ENCODE results near the gene ZSCAN20.

ZSCAN20 gene

DNA sequence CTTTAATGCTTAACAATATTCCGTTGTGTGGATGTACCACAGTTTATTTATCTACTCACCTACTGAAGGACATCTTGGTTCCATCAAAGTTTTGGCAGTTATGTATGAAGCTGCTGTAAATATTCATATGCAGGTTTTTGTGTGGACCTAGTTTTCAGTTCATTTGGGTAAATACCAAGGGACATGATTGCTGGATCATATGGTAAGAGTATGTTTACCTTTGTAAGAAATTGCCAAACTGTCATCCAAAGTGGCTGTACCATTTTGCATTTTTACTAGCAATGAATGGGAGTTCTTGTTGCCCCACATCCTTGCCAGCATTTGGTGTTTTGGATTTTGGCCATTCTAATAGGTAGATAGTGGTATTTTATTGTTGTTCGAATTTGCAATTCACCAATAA, 10.0 kb downstream of the ZSCAN20 start:
- Histone ChIP-seq H3K4me3 (ENCODE audit: low read depth, low read length) (no peak overlapping the region), H3K4me2 (ENCODE audit: low read length) (no peak overlapping the region), H3K4me1 (no peaks in the 10 kb centered on the region), H3K27ac (no peak overlapping the region), H2AFZ (no peak overlapping the region), H3K9ac (no peak overlapping the region), H3K9me3 (ENCODE audit: control insufficient read depth, low read length) (no peaks in the 10 kb centered on the region), H3K79me2 (no peaks in the 10 kb centered on the region), H3K36me3 (ENCODE audit: control insufficient read depth, insufficient read depth, low read length) (no peaks in the 10 kb centered on the region), H3K27me3 (ENCODE audit: control insufficient read depth, insufficient read depth, low read length) (no peaks in the 10 kb centered on the region)
- TF ChIP-seq, protein P1, sequence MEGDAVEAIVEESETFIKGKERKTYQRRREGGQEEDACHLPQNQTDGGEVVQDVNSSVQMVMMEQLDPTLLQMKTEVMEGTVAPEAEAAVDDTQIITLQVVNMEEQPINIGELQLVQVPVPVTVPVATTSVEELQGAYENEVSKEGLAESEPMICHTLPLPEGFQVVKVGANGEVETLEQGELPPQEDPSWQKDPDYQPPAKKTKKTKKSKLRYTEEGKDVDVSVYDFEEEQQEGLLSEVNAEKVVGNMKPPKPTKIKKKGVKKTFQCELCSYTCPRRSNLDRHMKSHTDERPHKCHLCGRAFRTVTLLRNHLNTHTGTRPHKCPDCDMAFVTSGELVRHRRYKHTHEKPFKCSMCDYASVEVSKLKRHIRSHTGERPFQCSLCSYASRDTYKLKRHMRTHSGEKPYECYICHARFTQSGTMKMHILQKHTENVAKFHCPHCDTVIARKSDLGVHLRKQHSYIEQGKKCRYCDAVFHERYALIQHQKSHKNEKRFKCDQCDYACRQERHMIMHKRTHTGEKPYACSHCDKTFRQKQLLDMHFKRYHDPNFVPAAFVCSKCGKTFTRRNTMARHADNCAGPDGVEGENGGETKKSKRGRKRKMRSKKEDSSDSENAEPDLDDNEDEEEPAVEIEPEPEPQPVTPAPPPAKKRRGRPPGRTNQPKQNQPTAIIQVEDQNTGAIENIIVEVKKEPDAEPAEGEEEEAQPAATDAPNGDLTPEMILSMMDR (IDR thresholded peaks at IDR 0.05) = no peak

DNA sequence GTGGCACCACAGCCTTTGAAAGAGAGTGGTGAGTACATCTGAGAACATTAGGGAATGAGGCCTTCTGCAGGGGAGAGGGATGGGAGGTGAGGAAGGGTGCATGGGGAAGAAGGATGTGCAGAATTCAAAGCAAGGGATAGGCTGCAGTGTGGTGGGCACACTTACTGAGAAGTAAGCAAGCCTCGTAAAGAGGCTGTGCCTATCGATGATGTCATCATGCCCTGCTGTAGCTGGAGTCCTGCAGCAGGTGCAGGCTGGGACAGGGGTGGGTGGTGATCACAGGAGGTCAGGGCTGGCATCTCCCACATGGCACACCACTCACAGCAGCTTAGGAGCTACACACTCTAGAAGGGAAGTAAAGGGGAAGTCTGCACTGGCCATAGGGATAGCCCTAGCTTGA, 16.2 kb downstream of the ZSCAN20 start:
- TF ChIP-seq, protein P1 (IDR thresholded peaks at IDR 0.05) = no peak
- H3K4me3 ChIP-seq (ENCODE audit: low read depth, low read length) = no peak overlapping the region
- no peaks in the 10 kb centered on the region for H3K27me3 ChIP-seq (ENCODE audit: control insufficient read depth, insufficient read depth, low read length)
- no peak overlapping the region for H3K9ac ChIP-seq
- H3K9me3 ChIP-seq (ENCODE audit: control insufficient read depth, low read length) = no peaks in the 10 kb centered on the region
- H3K36me3 ChIP-seq (ENCODE audit: control insufficient read depth, insufficient read depth, low read length) = no peaks in the 10 kb centered on the region
- no peak overlapping the region for H2AFZ ChIP-seq
- no peak overlapping the region for H3K4me2 ChIP-seq (ENCODE audit: low read length)
- H3K27ac ChIP-seq = no peak overlapping the region
- no peaks in the 10 kb centered on the region for H3K79me2 ChIP-seq
- no peaks in the 10 kb centered on the region for H3K4me1 ChIP-seq

DNA sequence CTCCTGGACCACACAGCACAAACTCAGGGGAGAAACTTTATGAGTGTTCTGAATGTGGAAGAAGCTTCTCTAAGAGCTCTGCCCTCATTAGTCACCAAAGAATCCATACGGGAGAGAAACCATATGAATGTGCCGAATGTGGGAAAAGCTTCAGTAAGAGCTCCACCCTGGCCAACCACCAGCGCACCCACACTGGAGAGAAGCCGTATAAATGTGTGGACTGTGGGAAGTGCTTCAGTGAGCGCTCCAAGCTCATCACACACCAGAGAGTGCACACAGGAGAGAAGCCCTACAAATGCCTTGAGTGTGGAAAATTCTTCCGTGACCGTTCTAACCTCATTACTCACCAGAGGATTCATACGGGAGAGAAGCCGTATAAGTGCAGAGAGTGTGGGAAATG, 22.5 kb downstream of the ZSCAN20 start:
- H3K79me2 ChIP-seq = no peaks in the 10 kb centered on the region
- no peaks in the 10 kb centered on the region for H3K36me3 ChIP-seq (ENCODE audit: control insufficient read depth, insufficient read depth, low read length)
- no peak overlapping the region for H3K4me3 ChIP-seq (ENCODE audit: low read depth, low read length)
- H2AFZ ChIP-seq = no peak overlapping the region
- TF ChIP-seq, protein P1 (IDR thresholded peaks at IDR 0.05) = no peak
- no peak overlapping the region for H3K9ac ChIP-seq
- no peak overlapping the region for H3K27ac ChIP-seq
- no peaks in the 10 kb centered on the region for H3K27me3 ChIP-seq (ENCODE audit: control insufficient read depth, insufficient read depth, low read length)
- no peaks in the 10 kb centered on the region for H3K4me1 ChIP-seq
- H3K4me2 ChIP-seq (ENCODE audit: low read length) = no peak overlapping the region
- H3K9me3 ChIP-seq (ENCODE audit: control insufficient read depth, low read length) = no peaks in the 10 kb centered on the region

DNA sequence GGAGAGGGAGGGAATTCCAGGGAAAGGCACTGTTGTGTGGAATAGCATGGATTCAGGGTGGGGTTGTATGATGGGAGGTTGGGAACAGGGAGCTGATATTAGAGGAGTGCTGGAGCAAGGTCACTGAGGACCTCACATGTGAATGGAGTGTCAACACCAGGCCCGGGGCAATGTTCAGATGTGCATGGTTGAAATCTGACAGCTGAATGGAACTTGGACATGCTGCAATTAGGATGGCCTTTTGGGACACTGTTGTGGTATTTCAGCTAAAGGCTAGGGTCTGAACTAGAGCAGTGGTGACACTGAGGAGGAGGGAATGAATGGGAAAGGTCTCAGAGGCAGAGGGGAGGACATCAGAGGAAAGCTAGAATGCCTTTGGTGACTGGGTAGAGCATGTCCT, 25.0 kb downstream of the ZSCAN20 start:
- Histone ChIP-seq H3K79me2 (no peaks in the 10 kb centered on the region), H3K4me3 (ENCODE audit: low read depth, low read length) (no peak overlapping the region), H3K9me3 (ENCODE audit: control insufficient read depth, low read length) (no peaks in the 10 kb centered on the region), H3K27me3 (ENCODE audit: control insufficient read depth, insufficient read depth, low read length) (no peaks in the 10 kb centered on the region), H3K4me2 (ENCODE audit: low read length) (no peak overlapping the region), H3K9ac (no peak overlapping the region), H3K36me3 (ENCODE audit: control insufficient read depth, insufficient read depth, low read length) (no peaks in the 10 kb centered on the region), H3K4me1 (no peaks in the 10 kb centered on the region), H3K27ac (no peak overlapping the region), H2AFZ (no peak overlapping the region)
- TF ChIP-seq, protein P1 (IDR thresholded peaks at IDR 0.05) = no peak

DNA sequence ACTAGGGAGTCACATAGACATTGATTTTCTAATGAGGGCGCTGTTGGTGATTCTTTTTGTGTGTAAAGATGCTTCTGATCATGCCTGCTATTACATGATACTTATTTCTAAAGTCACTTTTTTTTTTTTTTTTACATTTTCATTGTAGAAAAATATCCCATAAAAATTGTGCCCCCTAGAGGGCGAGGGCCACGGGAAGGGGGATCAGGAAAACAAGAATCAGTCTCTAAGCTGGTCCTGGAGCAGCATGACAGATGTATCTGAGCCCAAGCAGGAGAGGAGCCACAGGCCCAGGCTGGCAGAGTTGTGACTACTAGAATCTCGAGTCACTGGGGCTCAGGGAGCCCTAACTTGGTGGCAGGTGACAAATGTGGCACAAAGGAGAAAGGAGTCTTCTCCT, 28.1 kb downstream of the ZSCAN20 start:
- Histone ChIP-seq H3K4me2 (ENCODE audit: low read length) (no peak overlapping the region), H3K79me2 (no peaks in the 10 kb centered on the region), H3K9me3 (ENCODE audit: control insufficient read depth, low read length) (no peaks in the 10 kb centered on the region), H3K9ac (no peak overlapping the region), H3K36me3 (ENCODE audit: control insufficient read depth, insufficient read depth, low read length) (no peaks in the 10 kb centered on the region), H2AFZ (no peak overlapping the region), H3K4me3 (ENCODE audit: low read depth, low read length) (no peak overlapping the region), H3K27ac (no peak overlapping the region), H3K27me3 (ENCODE audit: control insufficient read depth, insufficient read depth, low read length) (no peaks in the 10 kb centered on the region), H3K4me1 (no peaks in the 10 kb centered on the region)
- TF ChIP-seq, protein P1 (IDR thresholded peaks at IDR 0.05) = no peak

Data from parathyroid adenoma (tissue), 2 donors.